Psoas muscle (tissue), 8 donors: Measurements from ENCODE around the gene SIGLEC15. TPM values are rescaled to one million over a fixed set of nuclear protein-coding genes. Genes with fewer than 3 reads are reported as not detected.

Source experiments
- ATAC-seq, 4 donors: fragments of 200-7000 bp; cut with Tn5 transposase; one replicate each; pipeline ENCODE4 v1.9.1; 2020; ENCODE audit warnings: moderate library complexity in 3 of 4, mild to moderate bottlenecking in 2 of 4
- DNase-seq, 2 donors: peaks; one replicate each; pipeline ENCODE4 v3.0.0-alpha.2; 2020
- H3K27ac ChIP-seq: fragments of 200-600 bp; one replicate; pipeline ENCODE4 v1.8.0; 2022
- H3K27me3 ChIP-seq, 3 donors: fragments of 200-600 bp in 1 of 3; one replicate each; pipeline versions ENCODE4 v1.6.1 to v1.8.0; 2013 to 2022; ENCODE audit warnings: low read length in 2 of 3, mild to moderate bottlenecking in 2 of 3, moderate library complexity in 1 of 3; ENCODE audit not compliant: insufficient read depth in 3 of 3
- H3K36me3 ChIP-seq, 2 donors: fragments of 200-600 bp in 1 of 2; one replicate each; pipeline versions ENCODE4 v1.6.1 to v1.8.0; 2013 to 2022; ENCODE audit warnings: low read depth in 1 of 2, mild to moderate bottlenecking in 1 of 2, moderate library complexity in 1 of 2; ENCODE audit not compliant: insufficient read depth in 1 of 2
- H3K4me1 ChIP-seq: fragments of 200-600 bp; one replicate; pipeline ENCODE4 v1.8.0; 2022
- H3K4me3 ChIP-seq: fragments of 200-600 bp; one replicate; pipeline ENCODE4 v1.8.0; 2022; ENCODE audit warnings: mild to moderate bottlenecking
- H3K9me3 ChIP-seq: fragments of 200-600 bp; one replicate; pipeline ENCODE4 v1.8.0; 2022
- CTCF ChIP-seq: fragments of 200-600 bp; IDR thresholded peaks from one replicate; pipeline ENCODE4 v1.8.0; 2022; ENCODE audit warnings: antibody characterized with exemption
- WGBS, 3 donors: extraction: QIAGEN DNeasy Blood & Tissue Kit; methylation state at CpG; one replicate each; pipeline versions ENCODE4 v1.1.6 to v1.1.7; 2013; 5-methylcytosine and 5-hydroxymethylcytosine counted together
- intact Hi-C, 2 donors: fragments of 100-400 bp; cut with DNase I; formaldehyde crosslinking; loops; one replicate each; pipeline versions ENCODE4 v1.11.0 to v1.14.2; 2022
- polyA plus RNA-seq, 3 donors: library from polyadenylated mRNA; stranded (reverse); fragments of 200-250 nt; gene quantifications; one replicate each; pipeline ENCODE4 v1.2.3, GENCODE V29; 2013
- total RNA-seq, 4 donors: library from RNA; stranded (reverse); fragmentation: NEBNext Ultra II Directional in 2 of 4; extraction: Animal tissue kit (Norgen Biotek cat#: 25700) in 2 of 4; gene quantifications; one replicate each; pipeline versions ENCODE4 v1.2.1 to v1.2.4, GENCODE V29; 2021 to 2023
- donor health status: healthy with polysubstance abuse.
- donor health status: DM: no; HTN: no; CAD: no; lungs with moderate emphysema.
- donor health status: Bipolar disorder and iron deficiency.
- donor health status: healthy.
- donor health status: DM: yes; HTN: yes; CAD: no.
- donor health status: DM: no; HTN: no; CAD: no.
- donor health status: DM: no; HTN: no; CAD: no.
- donor health status: DM: yes; HTN: yes; CAD: no.

Gene SIGLEC15
- total and polyA plus RNA-seq, 7 donors, result not detected

GRCh38 chr18:45833846-45834245 lies 8.4 kb downstream of the SIGLEC15 start:
- intact Hi-C loops, result no loop called here
- no peak overlapping the region for H3K27ac ChIP-seq
- H3K4me1 ChIP-seq, result peaks cover 9% of the 10 kb centered on the region
- no peak for DNase-seq
- no peak overlapping the region for H3K4me3 ChIP-seq
- H3K36me3 ChIP-seq, result no peaks in the 10 kb centered on the region
- peaks cover 0 to 24% (median 14%) of the 10 kb centered on the region in 3 donors for H3K27me3 ChIP-seq
- no peak for TF ChIP-seq CTCF
- H3K9me3 ChIP-seq, result no peaks in the 10 kb centered on the region
- ATAC-seq, result no peak
- 80 to 86% (median 86%) methylated on average over 5 of the region's 5 CpGs for whole genome bisulfite sequencing, 3 donors

- WGBS, 3 donors, result 66 to 74% (median 70%) methylated on average over 1 of the region's 1 CpG
- TF ChIP-seq CTCF, result no peak
- peaks cover 13% of the 10 kb centered on the region for H3K4me1 ChIP-seq
- intact Hi-C loops, result no loop called here
- no peak overlapping the region for H3K27ac ChIP-seq
- peaks cover 0 to 29% (median 19%) of the 10 kb centered on the region in 3 donors for H3K27me3 ChIP-seq
- ATAC-seq (no peak), DNase-seq (no peak)
- H3K36me3 ChIP-seq, result no peaks in the 10 kb centered on the region
- H3K4me3 ChIP-seq, result no peak overlapping the region
- H3K9me3 ChIP-seq, result no peaks in the 10 kb centered on the region
Measured at GRCh38 chr18:45834306-45834705, 8.8 kb downstream of the SIGLEC15 start.

- H3K4me1 ChIP-seq, result peaks cover 13% of the 10 kb centered on the region
- H3K4me3 ChIP-seq, result no peak overlapping the region
- no peak for DNase-seq
- ATAC-seq, result no peak
- H3K9me3 ChIP-seq, result no peaks in the 10 kb centered on the region
- H3K27me3 ChIP-seq, result peaks cover 0 to 37% (median 20%) of the 10 kb centered on the region in 3 donors
- H3K36me3 ChIP-seq, result no peaks in the 10 kb centered on the region
- intact Hi-C loops, result loop anchor here in 1 of 2 donors (5.0 kb wide), 2 partner anchors 143 to 168 kb away; no protein-coding TSS in a partner anchor
- WGBS, 3 donors, result 69 to 75% (median 73%) methylated on average over 3 of the region's 3 CpGs
- TF ChIP-seq CTCF, result no peak
- H3K27ac ChIP-seq, result no peak overlapping the region
Measured at GRCh38 chr18:45835057-45835636, 9.7 kb downstream of the SIGLEC15 start.

- no peak for ATAC-seq
- Histone ChIP-seq H3K27me3 (peaks cover 0 to 41% (median 20%) of the 10 kb centered on the region in 3 donors), H3K27ac (no peak overlapping the region), H3K4me3 (no peak overlapping the region), H3K9me3 (no peaks in the 10 kb centered on the region), H3K36me3 (no peaks in the 10 kb centered on the region), H3K4me1 (peaks cover 13% of the 10 kb centered on the region)
- intact Hi-C loops, result loop anchor here in 1 of 2 donors (5.0 kb wide), 2 partner anchors 144 to 169 kb away; no protein-coding TSS in a partner anchor
- no peak for TF ChIP-seq CTCF
- DNase-seq, result no peak
- 58 to 60% (median 58%) methylated on average over 14 of the region's 14 CpGs for WGBS, 3 donors
Measured at GRCh38 chr18:45836242-45837205, 11.0 kb downstream of the SIGLEC15 start.
